Liver (tissue), 3 donors: ENCODE results near the gene MRPL49.

Source experiments
- TAF1 ChIP-seq: conservative IDR thresholded peaks from 2 replicates; pipeline ENCODE4 v1.6.1; 2016; ENCODE audit warnings: antibody characterized with exemption, mild to moderate bottlenecking
- TF ChIP-seq, protein P1 (sequence below): fragments of 150-350 bp; IDR thresholded peaks from 2 replicates; pipeline ENCODE4 v1.5.1; 2017; ENCODE audit warnings: improper control_type of control experiment, low read depth, low read length; ENCODE audit not compliant: missing input control
- TF ChIP-seq, protein P2 (sequence below): IDR thresholded peaks from 2 replicates; pipeline ENCODE4 v1.6.1; 2016; ENCODE audit warnings: antibody characterized with exemption, mild to moderate bottlenecking
- TF ChIP-seq, protein P3 (sequence below): IDR thresholded peaks from 2 replicates; pipeline ENCODE4 v1.6.1; 2016; ENCODE audit warnings: antibody characterized with exemption
- TF ChIP-seq, protein P4 (sequence below): IDR thresholded peaks from 2 replicates; pipeline ENCODE4 v1.6.1; 2016; ENCODE audit warnings: antibody characterized with exemption
- TF ChIP-seq, protein P5 (sequence below): IDR thresholded peaks from 2 replicates; pipeline ENCODE4 v1.6.1; 2016; ENCODE audit warnings: antibody characterized with exemption
- donor health status: healthy.
- donor health status: healthy.

DNA sequence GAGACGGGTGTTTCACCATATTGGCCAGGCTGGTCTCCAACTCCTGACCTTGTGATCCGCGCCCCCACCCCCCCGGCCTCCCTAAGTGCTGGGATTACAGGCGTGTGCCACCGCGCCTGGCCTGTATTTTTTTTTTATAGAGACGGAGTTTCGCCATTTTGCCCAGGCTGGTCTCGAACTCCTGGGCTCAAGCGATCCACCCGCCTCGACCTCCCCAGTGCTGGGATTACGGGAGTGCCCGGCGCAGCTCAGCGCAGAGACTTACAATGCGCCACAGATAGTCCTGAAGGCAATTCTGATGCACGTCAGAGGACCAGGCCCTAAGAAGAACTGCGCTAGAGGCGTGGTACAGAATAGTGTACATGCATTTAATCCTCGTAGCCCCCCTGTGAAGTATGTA, 26.7 kb upstream of the MRPL49 start:
- TF ChIP-seq, protein P1, sequence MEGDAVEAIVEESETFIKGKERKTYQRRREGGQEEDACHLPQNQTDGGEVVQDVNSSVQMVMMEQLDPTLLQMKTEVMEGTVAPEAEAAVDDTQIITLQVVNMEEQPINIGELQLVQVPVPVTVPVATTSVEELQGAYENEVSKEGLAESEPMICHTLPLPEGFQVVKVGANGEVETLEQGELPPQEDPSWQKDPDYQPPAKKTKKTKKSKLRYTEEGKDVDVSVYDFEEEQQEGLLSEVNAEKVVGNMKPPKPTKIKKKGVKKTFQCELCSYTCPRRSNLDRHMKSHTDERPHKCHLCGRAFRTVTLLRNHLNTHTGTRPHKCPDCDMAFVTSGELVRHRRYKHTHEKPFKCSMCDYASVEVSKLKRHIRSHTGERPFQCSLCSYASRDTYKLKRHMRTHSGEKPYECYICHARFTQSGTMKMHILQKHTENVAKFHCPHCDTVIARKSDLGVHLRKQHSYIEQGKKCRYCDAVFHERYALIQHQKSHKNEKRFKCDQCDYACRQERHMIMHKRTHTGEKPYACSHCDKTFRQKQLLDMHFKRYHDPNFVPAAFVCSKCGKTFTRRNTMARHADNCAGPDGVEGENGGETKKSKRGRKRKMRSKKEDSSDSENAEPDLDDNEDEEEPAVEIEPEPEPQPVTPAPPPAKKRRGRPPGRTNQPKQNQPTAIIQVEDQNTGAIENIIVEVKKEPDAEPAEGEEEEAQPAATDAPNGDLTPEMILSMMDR, result no peak
- TF ChIP-seq, protein P2, sequence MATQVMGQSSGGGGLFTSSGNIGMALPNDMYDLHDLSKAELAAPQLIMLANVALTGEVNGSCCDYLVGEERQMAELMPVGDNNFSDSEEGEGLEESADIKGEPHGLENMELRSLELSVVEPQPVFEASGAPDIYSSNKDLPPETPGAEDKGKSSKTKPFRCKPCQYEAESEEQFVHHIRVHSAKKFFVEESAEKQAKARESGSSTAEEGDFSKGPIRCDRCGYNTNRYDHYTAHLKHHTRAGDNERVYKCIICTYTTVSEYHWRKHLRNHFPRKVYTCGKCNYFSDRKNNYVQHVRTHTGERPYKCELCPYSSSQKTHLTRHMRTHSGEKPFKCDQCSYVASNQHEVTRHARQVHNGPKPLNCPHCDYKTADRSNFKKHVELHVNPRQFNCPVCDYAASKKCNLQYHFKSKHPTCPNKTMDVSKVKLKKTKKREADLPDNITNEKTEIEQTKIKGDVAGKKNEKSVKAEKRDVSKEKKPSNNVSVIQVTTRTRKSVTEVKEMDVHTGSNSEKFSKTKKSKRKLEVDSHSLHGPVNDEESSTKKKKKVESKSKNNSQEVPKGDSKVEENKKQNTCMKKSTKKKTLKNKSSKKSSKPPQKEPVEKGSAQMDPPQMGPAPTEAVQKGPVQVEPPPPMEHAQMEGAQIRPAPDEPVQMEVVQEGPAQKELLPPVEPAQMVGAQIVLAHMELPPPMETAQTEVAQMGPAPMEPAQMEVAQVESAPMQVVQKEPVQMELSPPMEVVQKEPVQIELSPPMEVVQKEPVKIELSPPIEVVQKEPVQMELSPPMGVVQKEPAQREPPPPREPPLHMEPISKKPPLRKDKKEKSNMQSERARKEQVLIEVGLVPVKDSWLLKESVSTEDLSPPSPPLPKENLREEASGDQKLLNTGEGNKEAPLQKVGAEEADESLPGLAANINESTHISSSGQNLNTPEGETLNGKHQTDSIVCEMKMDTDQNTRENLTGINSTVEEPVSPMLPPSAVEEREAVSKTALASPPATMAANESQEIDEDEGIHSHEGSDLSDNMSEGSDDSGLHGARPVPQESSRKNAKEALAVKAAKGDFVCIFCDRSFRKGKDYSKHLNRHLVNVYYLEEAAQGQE, result no peak
- TF ChIP-seq, protein P3, sequence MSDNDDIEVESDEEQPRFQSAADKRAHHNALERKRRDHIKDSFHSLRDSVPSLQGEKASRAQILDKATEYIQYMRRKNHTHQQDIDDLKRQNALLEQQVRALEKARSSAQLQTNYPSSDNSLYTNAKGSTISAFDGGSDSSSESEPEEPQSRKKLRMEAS, result no peak
- TF ChIP-seq, protein P4, sequence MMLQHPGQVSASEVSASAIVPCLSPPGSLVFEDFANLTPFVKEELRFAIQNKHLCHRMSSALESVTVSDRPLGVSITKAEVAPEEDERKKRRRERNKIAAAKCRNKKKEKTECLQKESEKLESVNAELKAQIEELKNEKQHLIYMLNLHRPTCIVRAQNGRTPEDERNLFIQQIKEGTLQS, result no peak
- no peak for TF ChIP-seq TAF1
- TF ChIP-seq, protein P5, sequence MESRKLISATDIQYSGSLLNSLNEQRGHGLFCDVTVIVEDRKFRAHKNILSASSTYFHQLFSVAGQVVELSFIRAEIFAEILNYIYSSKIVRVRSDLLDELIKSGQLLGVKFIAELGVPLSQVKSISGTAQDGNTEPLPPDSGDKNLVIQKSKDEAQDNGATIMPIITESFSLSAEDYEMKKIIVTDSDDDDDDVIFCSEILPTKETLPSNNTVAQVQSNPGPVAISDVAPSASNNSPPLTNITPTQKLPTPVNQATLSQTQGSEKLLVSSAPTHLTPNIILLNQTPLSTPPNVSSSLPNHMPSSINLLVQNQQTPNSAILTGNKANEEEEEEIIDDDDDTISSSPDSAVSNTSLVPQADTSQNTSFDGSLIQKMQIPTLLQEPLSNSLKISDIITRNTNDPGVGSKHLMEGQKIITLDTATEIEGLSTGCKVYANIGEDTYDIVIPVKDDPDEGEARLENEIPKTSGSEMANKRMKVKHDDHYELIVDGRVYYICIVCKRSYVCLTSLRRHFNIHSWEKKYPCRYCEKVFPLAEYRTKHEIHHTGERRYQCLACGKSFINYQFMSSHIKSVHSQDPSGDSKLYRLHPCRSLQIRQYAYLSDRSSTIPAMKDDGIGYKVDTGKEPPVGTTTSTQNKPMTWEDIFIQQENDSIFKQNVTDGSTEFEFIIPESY, result no peak
